ENCODE measurements around the gene GLI2.
A peak's percentile ranks its signal among the peaks of the same experiment; 100 is the strongest.

GLI2 gene

GRCh38 chr2:120738786-120739437 lies 3.2 kb downstream of the GLI2 start:
- no peak for DNase-seq

DNA sequence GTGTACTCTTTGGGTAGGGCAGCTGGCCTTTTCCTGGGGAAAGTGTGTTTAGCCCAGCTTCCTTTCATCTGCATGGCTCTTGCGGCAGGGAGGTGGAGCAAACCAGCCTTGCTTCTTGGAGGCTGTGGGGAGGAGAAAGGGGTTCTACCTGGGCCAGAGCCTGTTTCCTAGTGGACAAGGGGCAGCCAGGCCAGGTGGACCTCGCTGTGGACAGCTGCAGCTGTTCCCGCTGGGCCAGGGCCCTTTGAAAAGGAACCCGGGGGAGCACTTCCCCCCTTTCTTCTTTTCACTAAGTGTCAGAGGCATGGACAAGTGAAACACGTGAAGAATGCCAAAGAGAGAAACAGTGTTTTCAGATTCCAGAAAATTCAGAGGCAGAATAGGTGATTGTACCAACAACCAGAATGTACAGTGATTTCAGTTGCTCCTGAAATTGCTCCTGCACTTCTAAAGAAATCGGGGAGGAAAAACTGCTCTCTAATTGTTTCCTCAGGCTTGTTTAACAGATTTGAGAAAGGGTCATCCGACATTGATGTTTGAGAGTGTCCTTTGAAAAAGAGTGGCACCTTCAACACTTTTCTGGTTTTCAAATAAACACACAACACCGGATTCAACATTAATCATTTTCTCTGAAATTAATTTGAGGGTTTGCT lies 3.9 kb downstream of the GLI2 start:
- DNase-seq: no peak

DNA sequence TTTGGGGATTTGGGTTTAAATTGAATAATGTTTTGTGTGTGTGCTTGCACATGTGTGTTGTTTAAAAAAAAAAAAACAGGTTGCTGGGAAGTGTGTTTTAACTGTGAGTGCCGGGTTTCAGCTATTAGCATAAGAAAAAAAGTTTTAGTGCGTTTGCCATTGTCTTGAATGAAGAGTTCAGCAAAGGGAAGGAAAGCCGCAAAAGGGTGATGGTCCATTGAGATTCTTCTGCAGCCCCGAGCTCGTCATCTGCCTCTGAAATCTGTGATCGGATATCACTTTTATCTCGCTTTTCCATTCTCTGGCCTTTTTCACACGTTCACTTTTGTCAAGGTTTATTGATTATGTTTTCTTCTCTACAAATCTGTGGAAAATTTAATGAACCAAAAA lies 4.7 kb downstream of the GLI2 start:
- no peak for DNase-seq

GRCh38 chr2:120740765-120741524 lies 5.3 kb downstream of the GLI2 start:
- peak in 1 of 2 experiments; percentile 16 for DNase-seq

DNA sequence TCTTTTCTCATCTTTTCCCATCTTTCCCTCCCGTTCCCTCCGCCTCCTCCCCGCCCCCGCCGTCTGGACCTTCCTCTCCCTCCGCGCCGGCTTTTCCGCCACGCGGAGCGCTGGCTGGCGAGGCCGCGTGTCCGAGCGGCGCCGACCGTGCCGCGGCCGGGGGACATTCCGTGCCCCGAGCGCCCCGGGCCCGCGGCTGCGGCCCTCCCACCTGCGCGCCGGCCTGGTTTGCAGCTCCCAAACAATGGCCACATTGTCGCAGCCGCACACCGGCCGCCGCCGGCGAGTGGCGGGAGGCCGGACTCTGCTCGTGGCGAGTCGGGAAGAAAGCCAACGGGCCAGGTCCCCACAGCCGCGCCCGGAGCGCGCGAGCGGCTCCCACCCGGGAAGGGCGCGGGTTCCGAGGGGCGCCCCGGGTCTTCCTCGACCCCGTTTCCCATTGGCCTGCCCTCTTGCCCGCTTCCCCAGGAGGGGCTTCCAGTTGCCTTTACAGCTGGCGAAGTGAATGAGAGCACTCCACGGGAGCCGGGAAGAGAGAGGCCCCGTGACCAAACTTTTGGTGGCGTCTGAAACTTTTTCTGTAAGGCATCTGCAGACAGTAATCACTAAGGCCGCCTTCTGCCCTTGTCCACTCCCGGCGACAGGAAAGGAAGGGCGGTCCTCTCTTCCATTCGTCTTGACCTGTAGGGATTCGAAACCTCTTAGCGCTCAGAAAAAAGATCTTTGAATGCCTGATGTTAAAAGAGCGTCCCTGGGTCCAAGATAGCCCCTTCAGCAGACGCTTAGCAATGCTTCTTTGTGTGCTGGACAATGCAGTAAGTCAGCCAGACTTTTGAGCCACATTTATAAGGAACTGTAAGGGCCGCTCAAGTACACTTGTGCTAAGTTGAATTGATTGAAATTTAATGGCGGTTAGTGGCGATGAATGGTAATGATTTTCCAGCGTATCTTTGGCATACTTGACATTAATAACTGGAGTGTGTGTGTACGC lies 6.2 kb downstream of the GLI2 start:
- peak in 1 of 2 experiments; percentile 19 for DNase-seq

DNA sequence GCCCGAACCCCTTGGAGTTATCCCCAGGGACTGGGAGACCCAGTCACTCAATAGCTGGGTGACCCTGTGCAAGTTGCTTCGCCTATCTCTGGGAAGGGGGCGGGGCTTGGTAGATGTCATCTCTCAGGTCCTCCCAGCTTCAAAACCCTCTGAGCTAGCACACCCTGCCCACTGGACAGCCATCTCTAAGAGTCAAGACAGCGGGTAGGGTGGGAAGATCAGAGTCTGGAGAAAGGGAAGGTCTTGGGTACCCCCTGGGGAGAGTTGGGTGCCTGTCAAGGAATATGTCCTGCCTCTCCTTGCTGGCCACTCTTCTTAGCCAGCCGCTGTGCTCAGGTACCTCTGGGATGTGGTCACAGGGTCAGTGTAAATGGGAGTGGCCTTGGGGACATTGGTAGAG lies 8.0 kb downstream of the GLI2 start:
- no peak for DNase-seq

GRCh38 chr2:120744817-120745216 lies 9.1 kb downstream of the GLI2 start:
- DNase-seq: no peak

DNA sequence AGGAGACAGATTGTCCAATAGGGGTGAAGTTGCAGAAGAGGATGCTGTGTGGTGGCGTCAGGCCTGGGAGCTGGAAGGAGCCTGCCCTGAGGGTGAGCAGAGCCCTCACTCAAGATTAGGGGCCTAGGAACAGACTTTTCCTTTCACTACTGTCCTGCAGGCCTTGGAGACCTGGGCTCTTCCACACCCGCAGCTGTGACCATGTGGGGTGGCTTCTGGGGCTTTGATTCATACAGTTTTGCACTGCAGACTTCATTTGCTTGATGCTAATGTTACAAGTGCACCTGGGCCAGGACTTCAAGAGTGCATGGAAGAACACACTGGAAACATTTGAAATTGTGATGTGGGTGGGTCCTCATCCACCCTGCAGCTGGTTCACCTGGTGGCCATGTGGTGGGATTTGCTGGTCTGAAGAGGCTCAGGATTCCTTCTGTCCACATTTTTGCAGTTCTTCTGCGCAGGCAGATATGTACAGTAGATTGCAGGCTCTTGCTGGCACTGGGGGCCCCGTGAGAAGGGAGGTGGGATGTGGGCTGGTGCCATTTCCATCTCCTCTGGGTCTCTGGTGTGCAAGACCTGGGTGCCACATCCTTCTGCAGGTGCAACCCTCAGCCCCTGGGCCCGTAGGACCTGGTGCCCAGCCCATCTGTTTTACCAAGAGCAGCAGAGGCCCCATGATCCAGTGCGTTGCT lies 9.9 kb downstream of the GLI2 start:
- peak in 1 of 2 experiments; percentile 4 for DNase-seq

- DNase-seq: no peak
These were observed 10.5 kb downstream of the GLI2 start for GRCh38 chr2:120746144-120746543.

DNA sequence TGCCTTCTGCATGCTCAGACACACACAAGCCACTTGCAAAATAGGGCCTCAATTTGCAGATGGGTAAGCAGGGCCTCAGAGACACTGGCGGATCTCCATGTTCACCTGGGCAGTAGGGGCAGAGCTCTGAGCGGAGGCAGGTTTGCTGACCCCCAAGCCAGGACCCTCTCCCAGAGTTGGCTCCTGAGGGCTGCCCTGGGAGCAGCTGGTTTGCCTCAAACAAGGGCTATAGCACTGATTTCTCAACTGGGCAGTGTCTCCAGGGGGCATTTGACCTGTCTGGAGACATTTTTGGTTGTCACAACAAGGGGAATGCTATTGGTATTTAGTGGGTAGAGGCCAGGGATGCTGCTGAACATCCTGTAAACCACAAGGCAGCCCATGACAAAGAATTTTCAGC lies 11.6 kb downstream of the GLI2 start:
- DNase-seq: no peak

DNA sequence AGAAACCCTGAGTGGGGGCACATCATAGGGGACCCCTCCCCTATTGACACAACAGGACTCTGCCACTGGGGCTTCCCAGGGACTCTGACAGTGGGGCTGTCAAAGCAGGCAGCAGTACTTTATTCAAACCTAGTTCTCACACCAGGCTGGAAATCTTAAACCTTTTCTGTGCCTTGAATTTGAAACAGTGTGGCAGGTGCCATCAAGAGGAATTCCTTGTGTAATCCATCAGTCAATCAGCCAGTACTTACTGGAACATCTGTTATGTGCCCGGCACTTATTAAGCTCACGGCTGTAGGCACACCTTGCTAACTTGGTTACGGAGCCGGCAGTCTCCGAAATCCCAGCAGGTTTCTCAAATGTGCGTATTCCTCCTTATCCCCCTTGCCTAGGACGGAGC lies 12.0 kb downstream of the GLI2 start:
- DNase-seq: peak; percentile 77 to 91

DNA sequence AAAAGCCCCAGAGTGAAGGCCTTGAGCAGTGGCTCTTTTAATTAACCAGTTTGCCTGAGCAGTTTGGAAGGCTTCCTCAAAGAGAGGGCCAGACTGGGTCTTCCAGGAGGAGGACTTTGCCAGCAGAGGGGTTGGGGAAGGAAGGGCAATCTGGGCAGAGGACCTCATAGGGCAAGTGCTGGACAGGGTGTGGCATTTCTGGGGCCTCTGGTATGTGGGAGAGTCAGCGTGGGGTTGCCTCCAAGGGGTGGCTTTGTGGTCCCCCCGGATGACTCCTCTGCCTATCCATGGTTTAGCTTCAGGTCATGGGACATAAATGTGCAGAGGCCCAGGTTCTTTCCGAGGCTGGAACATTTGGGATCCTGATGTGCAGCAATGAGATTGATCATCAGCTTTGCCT lies 12.6 kb downstream of the GLI2 start:
- DNase-seq: no peak

DNA sequence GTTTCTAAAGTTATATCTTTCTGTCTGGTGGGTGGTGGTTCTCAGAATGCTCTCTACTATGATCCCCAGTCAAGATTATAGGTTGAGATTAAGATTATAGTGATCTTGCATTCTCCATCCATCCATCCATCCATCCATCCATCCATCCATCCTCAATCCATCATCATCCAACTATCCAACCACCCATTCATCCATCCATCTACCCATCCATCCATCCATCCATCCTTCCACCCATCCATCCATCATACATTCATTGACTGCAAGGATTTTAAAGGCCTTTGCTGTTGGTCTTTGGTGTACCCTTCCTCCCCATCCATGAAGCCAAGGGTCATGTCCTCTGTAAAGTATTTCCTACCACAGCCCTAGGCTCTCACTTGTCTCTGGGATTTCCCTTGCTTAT lies 13.1 kb downstream of the GLI2 start:
- DNase-seq: no peak

DNA sequence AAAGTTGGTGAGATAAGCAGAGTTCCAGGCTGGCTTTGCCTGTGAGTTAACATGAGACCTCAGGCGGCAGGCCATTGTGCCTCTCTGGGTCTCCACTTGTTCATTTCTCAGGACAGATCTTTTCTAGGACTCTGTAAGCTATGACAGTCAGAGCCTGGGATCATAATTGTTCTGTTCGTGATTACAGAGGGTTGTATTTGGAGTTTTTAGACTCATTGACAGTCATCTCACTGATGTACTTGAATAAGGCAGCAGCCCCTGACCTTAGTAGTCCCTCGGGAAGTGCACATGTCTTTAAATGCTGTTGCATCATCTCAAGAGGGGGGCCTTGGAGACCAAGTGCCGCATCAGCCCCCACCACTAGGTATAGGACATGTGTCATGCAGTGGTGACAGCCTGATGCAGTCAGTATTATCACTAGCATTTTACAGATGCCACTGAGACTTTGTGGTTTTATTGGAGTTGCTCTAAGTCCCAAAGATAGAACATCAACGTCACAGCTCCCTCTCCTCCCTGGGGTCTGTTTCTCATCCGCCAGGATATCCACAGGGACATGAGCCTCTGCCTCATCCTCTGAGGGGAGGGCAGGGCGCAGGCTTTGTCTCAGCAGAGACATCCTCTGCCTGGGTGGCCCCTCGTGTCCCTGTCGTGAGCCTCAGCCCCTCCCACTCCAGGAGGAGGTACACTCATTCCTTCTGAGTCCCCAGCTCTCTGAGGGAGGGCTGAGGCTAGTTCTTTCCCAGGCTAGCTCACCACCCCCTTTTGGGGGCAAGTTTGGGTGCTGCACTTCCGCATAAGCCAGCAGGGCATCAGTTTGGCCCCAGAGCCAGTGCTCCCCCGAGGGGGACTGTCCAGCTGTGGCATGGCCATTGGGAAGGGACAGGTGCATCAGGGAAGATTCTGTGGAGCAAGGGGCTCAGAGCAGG lies 14.1 kb downstream of the GLI2 start:
- peak in 1 of 2 experiments; percentile 45 for DNase-seq

DNA sequence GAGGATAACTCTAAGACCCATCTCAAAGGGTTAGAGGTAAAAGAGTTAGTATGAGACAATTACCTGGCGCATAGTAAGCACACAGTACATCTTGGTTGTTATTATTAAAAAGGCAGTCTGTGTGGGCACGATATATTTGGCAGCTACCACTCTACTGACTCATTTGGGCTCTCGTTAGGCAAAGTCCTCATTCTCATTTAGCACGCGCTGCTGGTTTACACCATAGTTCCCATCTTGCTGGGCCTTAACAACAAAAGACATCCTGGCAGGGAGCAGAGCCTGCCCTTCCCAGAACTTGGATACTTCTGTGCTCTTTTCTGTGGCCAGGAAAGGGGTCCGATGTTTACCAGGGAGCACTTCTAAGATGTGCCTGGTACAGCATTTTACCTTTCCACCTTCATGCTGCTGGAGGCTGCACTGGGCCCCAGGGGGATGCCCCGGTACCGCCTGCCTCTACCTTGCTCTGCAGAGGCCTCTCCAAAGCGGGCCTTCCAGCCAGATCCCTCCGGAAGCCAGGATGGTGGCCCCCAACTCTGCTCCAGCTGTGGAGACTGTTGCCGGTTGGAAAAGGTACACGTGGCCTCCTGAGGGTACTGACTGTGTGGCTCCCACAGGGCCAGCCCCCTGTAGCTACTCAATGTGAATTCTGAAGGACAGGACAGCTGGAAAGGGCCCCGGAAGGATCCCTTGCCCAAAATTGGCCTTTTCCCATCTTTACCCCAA lies 15.0 kb downstream of the GLI2 start:
- no peak for DNase-seq

DNA sequence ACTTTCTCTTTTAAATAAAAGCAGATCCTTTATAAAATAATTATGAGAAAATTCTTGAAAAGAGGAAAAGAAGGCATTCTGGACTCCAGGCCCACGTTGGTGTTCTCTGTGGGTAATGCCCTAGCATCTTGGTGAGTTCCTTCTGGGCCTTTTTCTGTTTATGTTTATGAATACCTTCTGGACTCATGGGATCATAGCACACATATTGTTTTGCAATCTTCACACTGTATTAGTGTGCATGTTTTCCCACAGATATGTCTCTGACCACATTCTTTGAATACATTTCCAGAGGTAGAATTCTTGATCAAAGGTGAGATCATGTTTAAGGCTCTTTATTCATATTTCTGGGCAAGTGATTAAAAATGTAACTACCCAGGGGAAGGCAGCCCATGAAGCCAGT lies 15.9 kb downstream of the GLI2 start:
- no peak for DNase-seq

DNA sequence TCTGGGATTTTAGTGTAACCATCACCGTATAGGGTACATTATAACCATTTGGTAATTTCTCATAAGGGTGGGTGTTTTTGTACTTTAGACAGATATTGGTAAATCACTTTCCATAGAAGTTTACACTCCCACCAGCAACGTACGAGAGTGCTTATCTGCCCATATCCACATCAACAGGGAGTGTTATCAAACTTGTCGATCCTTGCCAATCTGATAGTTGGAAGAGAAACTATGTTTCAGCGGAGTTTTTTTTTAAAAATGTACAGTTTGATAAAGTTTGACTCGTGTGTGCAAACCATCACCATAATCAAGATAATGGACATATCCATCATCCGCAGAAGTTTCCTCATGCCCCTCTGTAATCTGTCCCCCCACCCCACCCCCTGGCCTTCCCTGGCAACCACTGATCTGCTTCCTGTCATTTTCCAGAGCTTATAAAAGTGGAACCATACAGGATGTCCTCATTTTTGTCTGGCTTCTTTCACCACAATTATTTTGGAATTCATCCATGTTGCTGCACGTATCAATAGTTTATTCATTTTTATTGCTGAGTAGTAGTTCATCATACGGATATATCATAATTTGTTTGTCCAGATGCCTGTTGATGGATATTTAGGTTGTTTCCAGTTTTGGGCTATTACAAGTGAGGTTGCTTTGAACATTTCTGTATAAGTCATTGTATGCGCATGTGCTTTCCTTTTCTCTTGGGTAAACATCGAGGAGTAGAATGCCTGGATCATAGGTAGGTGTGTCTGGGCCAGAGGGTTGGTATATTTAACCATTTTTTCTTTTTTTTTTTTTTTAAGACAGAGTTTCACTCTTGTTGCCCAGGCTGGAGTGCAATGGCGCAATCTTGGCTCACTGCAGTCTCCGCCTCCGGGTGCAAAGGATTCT lies 18.6 kb downstream of the GLI2 start:
- DNase-seq: no peak

DNA sequence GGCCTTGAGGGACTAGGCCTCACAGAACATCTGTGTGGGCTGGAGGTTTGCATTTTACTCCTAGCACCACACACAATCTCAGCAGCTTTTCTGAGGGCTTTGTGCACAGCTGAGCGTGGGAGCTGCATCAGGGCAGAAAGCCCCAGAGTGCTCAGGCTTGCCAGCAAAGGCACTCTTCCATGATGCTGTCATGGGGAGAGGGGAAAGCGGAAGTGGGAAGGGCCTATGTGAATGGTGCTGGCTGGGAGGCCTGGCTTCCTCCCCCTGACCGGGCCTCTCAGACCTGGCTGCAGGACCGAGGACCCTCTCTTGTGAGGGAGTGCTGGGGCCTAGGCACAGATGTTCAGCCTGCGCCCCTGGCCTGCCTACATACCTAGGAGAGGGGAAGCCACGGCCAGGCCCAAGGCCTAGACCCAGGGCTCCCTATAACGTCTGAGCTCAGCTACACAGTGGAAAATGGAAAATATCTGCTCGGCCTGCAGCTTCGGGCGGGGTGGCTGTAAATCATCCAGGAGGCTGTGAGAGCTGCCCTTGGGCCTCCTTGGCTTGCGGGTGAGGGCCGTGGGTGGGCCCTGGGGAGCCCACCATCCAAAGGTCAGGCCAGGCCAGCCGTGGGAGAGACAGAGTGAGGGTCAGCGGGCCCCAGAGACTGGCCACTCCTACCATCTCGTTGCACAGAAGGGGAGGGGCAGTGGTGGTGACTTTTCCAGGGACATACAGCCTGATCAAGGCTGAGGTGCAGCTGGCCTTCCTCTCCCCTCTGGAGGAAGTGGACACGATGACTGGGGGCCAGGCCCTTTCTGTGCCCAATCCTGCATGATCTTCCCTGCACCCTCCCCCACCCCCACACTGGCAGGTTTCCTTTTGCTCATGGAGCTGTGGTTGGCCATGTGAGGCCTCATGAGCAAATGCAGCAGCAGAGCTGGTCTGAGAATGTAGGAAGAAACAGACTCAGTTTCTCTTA lies 22.8 kb downstream of the GLI2 start:
- no peak for DNase-seq
